HG03025 (cell line): ENCODE results near the gene TLL2.

Source experiments
- ATAC-seq: cut with Tn5 transposase; IDR thresholded peaks from one replicate; pipeline ENCODE4 v1.9.1; 2021; ENCODE audit warnings: mild to moderate bottlenecking, moderate library complexity; ENCODE audit not compliant: unreplicated experiment, low FRiP score

Gene TLL2

GRCh38 chr10:96338279-96338925 is 175.3 kb downstream of the TLL2 start:
- ATAC-seq, result no peak

- no peak for ATAC-seq
Measured at GRCh38 chr10:96337106-96337505, 176.6 kb downstream of the TLL2 start.

- ATAC-seq, result no peak
Measured at GRCh38 chr10:96334616-96335526, 178.9 kb downstream of the TLL2 start.

GRCh38 chr10:96333101-96333500 is 180.6 kb downstream of the TLL2 start:
- no peak for ATAC-seq

GRCh38 chr10:96327462-96327861 is 186.3 kb downstream of the TLL2 start:
- no peak for ATAC-seq

GRCh38 chr10:96325719-96326373 is 187.9 kb downstream of the TLL2 start:
- peak; percentile 94 for ATAC-seq

- ATAC-seq, result no peak
Measured at GRCh38 chr10:96324447-96324846, 189.3 kb downstream of the TLL2 start.

GRCh38 chr10:96322275-96322674 is 191.5 kb downstream of the TLL2 start:
- ATAC-seq, result no peak

GRCh38 chr10:96321822-96322221 is 191.9 kb downstream of the TLL2 start:
- ATAC-seq, result no peak

- no peak for ATAC-seq
Measured at GRCh38 chr10:96319754-96320474, 193.8 kb downstream of the TLL2 start.

- ATAC-seq, result no peak
Measured at GRCh38 chr10:96317067-96317833, 196.5 kb downstream of the TLL2 start.
